DND-41 (cell line): ENCODE measurements around the gene AHCYL2.

ENCODE experiments used
- EZH2 ChIP-seq: IDR thresholded peaks from 3 replicates; pipeline ENCODE4 v1.6.1; 2012; ENCODE audit warnings: borderline replicate concordance, low read depth, mild to moderate bottlenecking, moderate library complexity, low read length, inconsistent platforms; ENCODE audit not compliant: severe bottlenecking
- TF ChIP-seq, protein P1 (sequence below): IDR thresholded peaks from 2 replicates; pipeline ENCODE4 v1.5.1; 2012; ENCODE audit warnings: borderline replicate concordance, low read length, moderate library complexity, mild to moderate bottlenecking; ENCODE audit not compliant: poor library complexity, severe bottlenecking; ENCODE audit errors: extremely low read depth

- TF ChIP-seq, protein P1, sequence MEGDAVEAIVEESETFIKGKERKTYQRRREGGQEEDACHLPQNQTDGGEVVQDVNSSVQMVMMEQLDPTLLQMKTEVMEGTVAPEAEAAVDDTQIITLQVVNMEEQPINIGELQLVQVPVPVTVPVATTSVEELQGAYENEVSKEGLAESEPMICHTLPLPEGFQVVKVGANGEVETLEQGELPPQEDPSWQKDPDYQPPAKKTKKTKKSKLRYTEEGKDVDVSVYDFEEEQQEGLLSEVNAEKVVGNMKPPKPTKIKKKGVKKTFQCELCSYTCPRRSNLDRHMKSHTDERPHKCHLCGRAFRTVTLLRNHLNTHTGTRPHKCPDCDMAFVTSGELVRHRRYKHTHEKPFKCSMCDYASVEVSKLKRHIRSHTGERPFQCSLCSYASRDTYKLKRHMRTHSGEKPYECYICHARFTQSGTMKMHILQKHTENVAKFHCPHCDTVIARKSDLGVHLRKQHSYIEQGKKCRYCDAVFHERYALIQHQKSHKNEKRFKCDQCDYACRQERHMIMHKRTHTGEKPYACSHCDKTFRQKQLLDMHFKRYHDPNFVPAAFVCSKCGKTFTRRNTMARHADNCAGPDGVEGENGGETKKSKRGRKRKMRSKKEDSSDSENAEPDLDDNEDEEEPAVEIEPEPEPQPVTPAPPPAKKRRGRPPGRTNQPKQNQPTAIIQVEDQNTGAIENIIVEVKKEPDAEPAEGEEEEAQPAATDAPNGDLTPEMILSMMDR = peak; percentile 74
- TF ChIP-seq EZH2 = no peak
Measured at GRCh38 chr7:129376076-129376777, 151.4 kb downstream of the AHCYL2 start.
